GM12878 (cell line): ENCODE measurements around the gene ABHD15. TPM values are rescaled to one million over a fixed set of nuclear protein-coding genes. Genes with fewer than 3 reads are reported as not detected.

ENCODE experiments used
- BHLHE40 ChIP-seq, 2 experiments: fragments of 450-650 bp in 1 of 2; IDR thresholded peaks; 2 replicates each; pipeline ENCODE4 v1.6.1; 2011 to 2017; ENCODE audit warnings: low read depth in 2 of 2, borderline replicate concordance in 1 of 2, improper control_type of control experiment in 1 of 2, low read length in 1 of 2, mild to moderate bottlenecking in 1 of 2
- CREM ChIP-seq: IDR thresholded peaks from 2 replicates; pipeline ENCODE4 v1.6.1; 2014; ENCODE audit warnings: antibody characterized with exemption, low read depth
- ESRRA ChIP-seq: IDR thresholded peaks from 2 replicates; pipeline ENCODE4 v1.6.1; 2012; ENCODE audit warnings: mild to moderate bottlenecking, low read length, improper control_type of control experiment
- FOXM1 ChIP-seq: IDR thresholded peaks from 2 replicates; pipeline ENCODE4 v1.6.1; 2012; ENCODE audit warnings: low read depth, mild to moderate bottlenecking, inconsistent platforms, low read length, moderate library complexity
- HCFC1 ChIP-seq: fragments of 150-350 bp; IDR thresholded peaks from 2 replicates; pipeline ENCODE4 v1.6.1; 2014; ENCODE audit warnings: low read length
- HDAC6 ChIP-seq: fragments of 200-600 bp; sonication (generic); IDR thresholded peaks from one replicate; pipeline ENCODE4 v1.8.0; 2017; ENCODE audit warnings: antibody characterized with exemption; ENCODE audit not compliant: unreplicated experiment
- JUNB ChIP-seq: IDR thresholded peaks from 2 replicates; pipeline ENCODE4 v1.6.1; 2016; ENCODE audit warnings: antibody characterized with exemption, mild to moderate bottlenecking
- NFIC ChIP-seq: IDR thresholded peaks from 2 replicates; pipeline ENCODE4 v1.6.1; 2012; ENCODE audit warnings: low read depth, mild to moderate bottlenecking, inconsistent platforms, low read length, moderate library complexity
- NFXL1 ChIP-seq: fragments of 450-650 bp; IDR thresholded peaks from 2 replicates; pipeline ENCODE4 v1.6.1; 2017; ENCODE audit warnings: antibody characterized with exemption, mild to moderate bottlenecking, borderline replicate concordance
- NFYA ChIP-seq: IDR thresholded peaks from 2 replicates; pipeline ENCODE4 v1.6.1; 2011; ENCODE audit warnings: low read depth, mild to moderate bottlenecking, low read length, improper control_type of control experiment, borderline replicate concordance
- NR2C1 ChIP-seq: fragments of 450-650 bp; IDR thresholded peaks from 2 replicates; pipeline ENCODE4 v1.6.1; 2017; ENCODE audit warnings: antibody characterized with exemption, mild to moderate bottlenecking, moderate library complexity
- PML ChIP-seq: IDR thresholded peaks from 2 replicates; pipeline ENCODE4 v1.6.1; 2012; ENCODE audit warnings: low read length, inconsistent platforms
- RAD21 ChIP-seq: IDR thresholded peaks from 2 replicates; pipeline ENCODE4 v1.6.1; 2011; ENCODE audit warnings: mild to moderate bottlenecking, low read depth, low read length, moderate library complexity; ENCODE audit not compliant: insufficient read depth
- RCOR1 ChIP-seq: conservative IDR thresholded peaks from 2 replicates; pipeline ENCODE4 v1.6.1; 2012; ENCODE audit warnings: low read depth, low read length, improper control_type of control experiment
- RFX5 ChIP-seq: IDR thresholded peaks from 2 replicates; pipeline ENCODE4 v1.6.1; 2011; ENCODE audit warnings: low read depth, low read length, improper control_type of control experiment
- RUNX3 ChIP-seq: IDR thresholded peaks from 2 replicates; pipeline ENCODE4 v1.6.1; 2012; ENCODE audit warnings: low read length, inconsistent platforms
- SMC3 ChIP-seq: IDR thresholded peaks from 2 replicates; pipeline ENCODE4 v1.6.1; 2011; ENCODE audit warnings: low read length, improper control_type of control experiment, borderline replicate concordance
- SP1 ChIP-seq: IDR thresholded peaks from one replicate; pipeline ENCODE4 v1.6.1; 2011; ENCODE audit warnings: low read depth, low read length
- TCF12 ChIP-seq: IDR thresholded peaks from 2 replicates; pipeline ENCODE4 v1.6.1; 2011; ENCODE audit warnings: low read depth, mild to moderate bottlenecking, low read length
- YBX1 ChIP-seq: fragments of 450-650 bp; IDR thresholded peaks from 2 replicates; pipeline ENCODE4 v1.6.1; 2016; ENCODE audit warnings: antibody characterized with exemption
- YY1 ChIP-seq: IDR thresholded peaks from 2 replicates; pipeline ENCODE4 v1.6.1; 2011; ENCODE audit warnings: low read depth, mild to moderate bottlenecking, low read length
- ZBED1 ChIP-seq: IDR thresholded peaks from 2 replicates; pipeline ENCODE4 v1.6.1; 2016; ENCODE audit warnings: borderline replicate concordance
- ZNF384 ChIP-seq: IDR thresholded peaks from 2 replicates; pipeline ENCODE4 v1.6.1; 2012; ENCODE audit warnings: low read depth, mild to moderate bottlenecking, low read length, improper control_type of control experiment, borderline replicate concordance
- ZZZ3 ChIP-seq: IDR thresholded peaks from 2 replicates; pipeline ENCODE4 v1.6.1; 2011; ENCODE audit warnings: low read depth; ENCODE audit not compliant: control insufficient read depth, insufficient read length
- polyA plus RNA-seq, 11 experiments: library from polyadenylated mRNA; depleted of rRNA in 4 of 11; unstranded in 6 of 11; stranded (reverse) in 5 of 11; fragments of >200 nt; fragmentation: Nextera tagmentation in 4 of 11; fragmentation: Illumina TruSeq in 1 of 11; extraction: Ambion mirVana in 4 of 11; extraction: Trizol in 1 of 11; gene quantifications; 1 replicate in 1 of 11; 2 replicates in 10 of 11; pipeline versions ENCODE4 v1.2.1 to v1.2.3, GENCODE V29; 2011 to 2016; ENCODE audit warnings: inconsistent platforms in 2 of 11, missing spikeins in 2 of 11, low read depth in 1 of 11
- total RNA-seq, 4 experiments: library from RNA; depleted of rRNA in 3 of 4; stranded (reverse); fragments of >200 nt in 3 of 4; fragmentation: Illumina TruSeq in 1 of 4; extraction: Trizol in 1 of 4; gene quantifications; 2 replicates each; pipeline versions ENCODE4 v1.2.1 to v1.2.3, GENCODE V29; 2013 to 2021
- TF ChIP-seq, protein P1 (sequence below), 3 experiments: IDR thresholded peaks in 2 of 3; conservative IDR thresholded peaks in 1 of 3; 2 replicates each; pipeline ENCODE4 v1.5.1; 2011; ENCODE audit warnings: low read depth in 3 of 3, low read length in 3 of 3, mild to moderate bottlenecking in 3 of 3, control low read depth in 2 of 3, moderate library complexity in 2 of 3, inconsistent platforms in 1 of 3, mixed read lengths in 1 of 3; ENCODE audit not compliant: control insufficient read depth in 2 of 3, insufficient read depth in 1 of 3; ENCODE audit errors: extremely low read depth in 1 of 3
- TF ChIP-seq, protein P2 (sequence below): fragments of 450-650 bp; IDR thresholded peaks from 2 replicates; pipeline ENCODE4 v1.6.1; 2016; ENCODE audit warnings: mild to moderate bottlenecking

Gene ABHD15
- total and polyA plus RNA-seq, 10 of the 15 experiments (the other 5 are each of a cell fraction or from before 2014, with no cell fraction given) = 2.1 to 9.2 (median 4.9) TPM

DNA sequence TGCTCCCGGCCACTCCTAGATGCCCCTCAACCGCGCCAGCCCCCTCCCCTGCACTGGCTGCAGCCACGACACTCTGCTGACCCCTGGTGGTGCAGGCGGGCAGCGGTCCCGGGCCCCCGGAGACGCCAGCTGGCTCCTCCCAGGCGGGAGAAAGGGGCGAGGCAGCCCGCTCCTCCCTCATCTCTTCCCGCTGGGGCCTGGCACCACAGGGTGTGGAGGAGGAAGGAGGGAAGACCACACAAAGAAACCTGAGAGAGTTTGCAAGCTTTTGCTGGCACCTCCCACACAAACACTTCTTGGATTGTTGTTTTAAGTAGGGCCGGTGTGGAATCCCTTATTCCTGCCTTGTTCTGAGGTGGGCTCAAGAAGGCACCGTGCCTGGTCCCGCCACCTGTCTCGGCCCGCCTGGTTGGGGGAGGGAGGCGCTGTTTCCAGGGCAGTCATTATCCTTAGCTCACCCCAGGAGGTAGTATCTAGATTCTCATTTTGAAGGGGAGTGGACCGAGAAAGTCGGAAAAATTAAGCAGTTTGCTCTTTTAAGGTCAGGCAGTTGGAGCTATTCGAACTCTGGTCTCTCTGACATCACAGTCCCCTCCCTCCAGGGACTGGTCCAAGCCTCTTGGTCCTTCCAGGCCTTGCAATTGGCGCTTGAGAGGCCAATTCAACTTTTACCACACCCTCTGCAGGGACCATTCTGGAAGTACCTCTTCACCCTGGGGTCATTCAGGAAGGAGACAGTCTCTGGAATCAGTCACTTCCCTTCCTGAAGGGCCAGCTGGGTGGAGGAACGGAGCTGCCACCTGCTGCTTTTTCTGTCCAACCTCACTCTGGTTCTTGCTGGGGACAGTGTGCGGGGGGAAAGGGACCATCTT is 25.1 kb upstream of the ABHD15 start (continued):
- TF ChIP-seq TCF12 = peak; percentile 70; the same call in 1 of the 2 replicates
- no peak for TF ChIP-seq ZZZ3
- TF ChIP-seq, protein P1, sequence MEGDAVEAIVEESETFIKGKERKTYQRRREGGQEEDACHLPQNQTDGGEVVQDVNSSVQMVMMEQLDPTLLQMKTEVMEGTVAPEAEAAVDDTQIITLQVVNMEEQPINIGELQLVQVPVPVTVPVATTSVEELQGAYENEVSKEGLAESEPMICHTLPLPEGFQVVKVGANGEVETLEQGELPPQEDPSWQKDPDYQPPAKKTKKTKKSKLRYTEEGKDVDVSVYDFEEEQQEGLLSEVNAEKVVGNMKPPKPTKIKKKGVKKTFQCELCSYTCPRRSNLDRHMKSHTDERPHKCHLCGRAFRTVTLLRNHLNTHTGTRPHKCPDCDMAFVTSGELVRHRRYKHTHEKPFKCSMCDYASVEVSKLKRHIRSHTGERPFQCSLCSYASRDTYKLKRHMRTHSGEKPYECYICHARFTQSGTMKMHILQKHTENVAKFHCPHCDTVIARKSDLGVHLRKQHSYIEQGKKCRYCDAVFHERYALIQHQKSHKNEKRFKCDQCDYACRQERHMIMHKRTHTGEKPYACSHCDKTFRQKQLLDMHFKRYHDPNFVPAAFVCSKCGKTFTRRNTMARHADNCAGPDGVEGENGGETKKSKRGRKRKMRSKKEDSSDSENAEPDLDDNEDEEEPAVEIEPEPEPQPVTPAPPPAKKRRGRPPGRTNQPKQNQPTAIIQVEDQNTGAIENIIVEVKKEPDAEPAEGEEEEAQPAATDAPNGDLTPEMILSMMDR (IDR thresholded peaks at IDR 0.05 in 2 of 3, conservative IDR thresholded peaks at IDR 0.05 in 1 of 3; ENCODE audit: control insufficient read depth in 2 of 3, extremely low read depth in 1 of 3, insufficient read depth in 1 of 3, low read depth in 3 of 3, low read length in 3 of 3) = peak; percentile 97 to 99 (median 98)
- peak; percentile 73; the same call in 1 of the 2 replicates for TF ChIP-seq SMC3
- no peak for TF ChIP-seq JUNB
- no peak for TF ChIP-seq NR2C1
- TF ChIP-seq YBX1 = no peak
- no peak for TF ChIP-seq FOXM1
- TF ChIP-seq SP1 = peak; percentile 34
- 0 out of 2 replicates have a peak, but pooled peaks have one; percentile 47 for TF ChIP-seq RCOR1
- TF ChIP-seq NFXL1 = no peak
- no peak for TF ChIP-seq HDAC6
- TF ChIP-seq CREM = 0 out of 2 replicates have a peak, but pooled peaks have one; percentile 32
- TF ChIP-seq BHLHE40 (IDR thresholded peaks at IDR 0.05; ENCODE audit: borderline replicate concordance in 1 of 2, low read depth in 2 of 2, low read length in 1 of 2) = peak; percentile 37 to 61; a peak in 2 of 4 replicates
- no peak for TF ChIP-seq ESRRA
- no peak for TF ChIP-seq PML
- peak; percentile 76 for TF ChIP-seq RAD21
- TF ChIP-seq, protein P2, sequence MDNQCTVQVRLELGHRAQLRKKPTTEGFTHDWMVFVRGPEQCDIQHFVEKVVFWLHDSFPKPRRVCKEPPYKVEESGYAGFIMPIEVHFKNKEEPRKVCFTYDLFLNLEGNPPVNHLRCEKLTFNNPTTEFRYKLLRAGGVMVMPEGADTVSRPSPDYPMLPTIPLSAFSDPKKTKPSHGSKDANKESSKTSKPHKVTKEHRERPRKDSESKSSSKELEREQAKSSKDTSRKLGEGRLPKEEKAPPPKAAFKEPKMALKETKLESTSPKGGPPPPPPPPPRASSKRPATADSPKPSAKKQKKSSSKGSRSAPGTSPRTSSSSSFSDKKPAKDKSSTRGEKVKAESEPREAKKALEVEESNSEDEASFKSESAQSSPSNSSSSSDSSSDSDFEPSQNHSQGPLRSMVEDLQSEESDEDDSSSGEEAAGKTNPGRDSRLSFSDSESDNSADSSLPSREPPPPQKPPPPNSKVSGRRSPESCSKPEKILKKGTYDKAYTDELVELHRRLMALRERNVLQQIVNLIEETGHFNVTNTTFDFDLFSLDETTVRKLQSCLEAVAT = no peak
- no peak for TF ChIP-seq RFX5
- no peak for TF ChIP-seq ZNF384
- no peak for TF ChIP-seq ZBED1
- no peak for TF ChIP-seq RUNX3
- peak; percentile 4; the same call in 1 of the 2 replicates for TF ChIP-seq HCFC1
- TF ChIP-seq YY1 = 0 out of 2 replicates have a peak, but pooled peaks have one; percentile 24
- TF ChIP-seq NFIC = no peak
- TF ChIP-seq NFYA = no peak
